AG10803 (cell line): Measurements from ENCODE around the gene PTPRE.

Experiments used
- DNase-seq: peaks from one replicate; pipeline ENCODE4 v3.0.0; 2010; ENCODE audit warnings: low read depth
- H3K4me3 ChIP-seq: 2 replicates; pipeline ENCODE4 v1.5.1; 2011; ENCODE audit warnings: mild to moderate bottlenecking, low read length, control low read depth
- TF ChIP-seq, protein P1 (sequence below): conservative IDR thresholded peaks from 2 replicates; pipeline ENCODE4 v1.5.1; 2011; ENCODE audit warnings: mild to moderate bottlenecking, low read length, control low read depth, inconsistent platforms

The PTPRE gene

DNA sequence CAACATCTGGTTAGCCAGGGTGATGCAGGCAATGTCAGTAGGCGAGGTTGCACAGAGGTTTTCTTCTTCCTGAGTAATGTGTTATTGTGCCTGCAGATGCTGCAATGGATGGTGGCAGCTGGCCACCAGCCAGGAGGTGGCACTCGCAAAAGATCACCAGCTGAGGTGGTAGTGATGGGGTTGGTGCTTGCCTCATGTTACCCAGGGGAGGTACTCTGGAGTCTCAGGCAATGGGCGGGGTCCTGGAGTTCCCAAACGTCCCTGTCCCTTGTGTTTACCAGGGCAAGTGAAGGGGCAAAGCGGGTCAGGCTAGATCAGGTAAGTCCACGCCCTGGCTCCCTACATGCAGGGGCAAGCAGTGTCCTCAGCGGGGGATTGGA is 35.3 kb upstream of the PTPRE start:
- TF ChIP-seq, protein P1, sequence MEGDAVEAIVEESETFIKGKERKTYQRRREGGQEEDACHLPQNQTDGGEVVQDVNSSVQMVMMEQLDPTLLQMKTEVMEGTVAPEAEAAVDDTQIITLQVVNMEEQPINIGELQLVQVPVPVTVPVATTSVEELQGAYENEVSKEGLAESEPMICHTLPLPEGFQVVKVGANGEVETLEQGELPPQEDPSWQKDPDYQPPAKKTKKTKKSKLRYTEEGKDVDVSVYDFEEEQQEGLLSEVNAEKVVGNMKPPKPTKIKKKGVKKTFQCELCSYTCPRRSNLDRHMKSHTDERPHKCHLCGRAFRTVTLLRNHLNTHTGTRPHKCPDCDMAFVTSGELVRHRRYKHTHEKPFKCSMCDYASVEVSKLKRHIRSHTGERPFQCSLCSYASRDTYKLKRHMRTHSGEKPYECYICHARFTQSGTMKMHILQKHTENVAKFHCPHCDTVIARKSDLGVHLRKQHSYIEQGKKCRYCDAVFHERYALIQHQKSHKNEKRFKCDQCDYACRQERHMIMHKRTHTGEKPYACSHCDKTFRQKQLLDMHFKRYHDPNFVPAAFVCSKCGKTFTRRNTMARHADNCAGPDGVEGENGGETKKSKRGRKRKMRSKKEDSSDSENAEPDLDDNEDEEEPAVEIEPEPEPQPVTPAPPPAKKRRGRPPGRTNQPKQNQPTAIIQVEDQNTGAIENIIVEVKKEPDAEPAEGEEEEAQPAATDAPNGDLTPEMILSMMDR = no peak
- no peak for DNase-seq
- H3K4me3 ChIP-seq = no peak overlapping the region

DNA sequence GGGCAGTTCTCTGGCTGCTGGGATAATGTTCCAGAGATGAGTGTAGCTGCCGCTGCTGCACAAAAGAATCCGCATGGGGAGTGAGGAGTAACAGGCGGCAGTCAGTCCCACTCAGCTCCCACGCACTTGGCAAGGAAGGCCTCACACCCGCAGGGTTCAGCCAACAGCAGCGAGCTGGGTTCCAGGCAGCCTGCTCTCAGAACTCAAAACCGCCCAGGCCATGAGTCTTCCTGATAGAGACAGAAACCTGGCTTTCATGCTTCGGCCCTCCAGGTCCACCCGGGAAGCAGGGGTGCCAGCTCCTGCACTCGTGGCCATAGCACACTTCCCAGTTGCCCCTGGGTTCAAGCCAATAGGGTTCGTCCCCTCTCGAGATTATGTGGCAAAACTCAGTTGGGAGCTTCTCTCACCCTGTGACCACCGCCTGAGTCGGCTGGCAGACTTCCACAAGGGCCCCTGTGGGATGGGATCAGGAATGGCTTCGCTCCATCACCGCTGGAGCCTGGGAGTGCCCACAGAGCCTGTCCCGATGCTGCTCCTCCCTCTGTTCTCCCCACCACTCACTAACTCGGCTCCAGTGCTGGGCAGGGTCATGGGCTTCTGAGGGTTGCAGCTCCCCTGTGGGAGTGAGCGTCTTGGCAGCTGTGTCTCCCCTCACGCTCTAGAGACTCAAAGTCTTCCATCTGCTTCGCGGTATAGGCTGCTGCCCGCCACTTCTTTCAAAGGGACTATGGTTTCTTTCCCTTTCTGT is 34.7 kb upstream of the PTPRE start:
- no peak overlapping the region for H3K4me3 ChIP-seq
- TF ChIP-seq, protein P1 = no peak
- no peak for DNase-seq

DNA sequence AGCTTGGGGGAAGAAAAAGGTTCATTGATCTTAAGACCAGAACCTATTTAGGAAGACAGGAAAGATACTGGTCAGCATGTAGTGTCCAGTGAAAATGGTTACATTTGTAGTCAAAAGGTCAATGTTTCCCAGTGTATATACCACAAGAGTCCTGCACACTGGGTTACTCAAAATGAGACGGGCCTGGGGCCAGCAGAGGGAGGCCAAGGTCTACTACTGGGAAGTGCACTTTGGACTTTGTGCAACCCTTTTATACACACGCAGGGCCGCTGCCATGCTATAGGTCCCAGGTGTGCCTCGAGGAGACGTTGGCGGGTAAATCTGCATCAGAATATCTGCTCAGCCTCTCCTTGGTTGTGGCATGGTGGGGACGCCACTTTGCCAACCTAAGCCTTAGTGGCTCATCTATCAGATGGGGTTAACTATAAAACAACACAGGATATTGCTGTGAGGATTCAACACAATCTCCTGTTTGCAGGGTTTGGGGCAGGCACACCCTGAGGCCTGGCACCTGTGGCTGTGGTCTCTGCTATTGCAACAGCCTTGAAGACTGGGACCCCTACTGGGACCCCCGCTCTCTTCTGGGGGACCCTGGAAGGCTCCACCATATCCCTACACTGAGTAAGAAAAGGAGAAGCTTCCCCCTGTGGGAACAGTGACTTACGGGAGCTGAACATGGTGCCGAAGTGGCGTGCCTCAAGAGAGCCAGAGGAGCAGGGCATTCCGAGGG is 33.9 kb upstream of the PTPRE start:
- H3K4me3 ChIP-seq = no peak overlapping the region
- TF ChIP-seq, protein P1 = no peak
- DNase-seq = no peak

DNA sequence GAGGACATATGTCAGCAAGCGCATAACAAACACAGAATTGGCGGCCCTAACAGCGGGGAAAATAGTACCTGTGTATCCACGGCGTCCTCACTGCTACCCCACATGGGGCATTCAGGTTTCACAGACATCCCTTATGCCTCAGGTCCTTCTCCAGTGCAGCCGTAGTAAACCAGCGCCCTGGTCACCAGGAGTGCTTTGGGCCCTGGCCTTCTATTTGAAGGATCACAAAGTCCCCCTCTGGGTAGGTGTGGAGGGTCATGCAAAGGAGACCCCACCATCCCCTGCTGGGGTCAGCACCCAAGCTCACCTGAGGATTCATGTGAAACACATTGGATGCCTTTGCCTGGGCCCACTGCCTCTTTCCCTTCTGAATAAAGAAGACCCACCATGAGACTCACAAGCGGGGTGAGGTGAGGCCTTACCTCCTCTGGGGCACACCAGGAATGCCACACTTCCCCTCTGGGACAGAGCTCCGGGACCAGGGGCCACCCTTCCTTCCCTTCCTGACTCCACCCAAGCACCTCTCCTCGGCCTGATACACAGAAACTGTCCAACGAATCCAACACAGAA is 32.9 kb upstream of the PTPRE start:
- DNase-seq = no peak
- TF ChIP-seq, protein P1 = no peak
- H3K4me3 ChIP-seq = no peak overlapping the region

DNA sequence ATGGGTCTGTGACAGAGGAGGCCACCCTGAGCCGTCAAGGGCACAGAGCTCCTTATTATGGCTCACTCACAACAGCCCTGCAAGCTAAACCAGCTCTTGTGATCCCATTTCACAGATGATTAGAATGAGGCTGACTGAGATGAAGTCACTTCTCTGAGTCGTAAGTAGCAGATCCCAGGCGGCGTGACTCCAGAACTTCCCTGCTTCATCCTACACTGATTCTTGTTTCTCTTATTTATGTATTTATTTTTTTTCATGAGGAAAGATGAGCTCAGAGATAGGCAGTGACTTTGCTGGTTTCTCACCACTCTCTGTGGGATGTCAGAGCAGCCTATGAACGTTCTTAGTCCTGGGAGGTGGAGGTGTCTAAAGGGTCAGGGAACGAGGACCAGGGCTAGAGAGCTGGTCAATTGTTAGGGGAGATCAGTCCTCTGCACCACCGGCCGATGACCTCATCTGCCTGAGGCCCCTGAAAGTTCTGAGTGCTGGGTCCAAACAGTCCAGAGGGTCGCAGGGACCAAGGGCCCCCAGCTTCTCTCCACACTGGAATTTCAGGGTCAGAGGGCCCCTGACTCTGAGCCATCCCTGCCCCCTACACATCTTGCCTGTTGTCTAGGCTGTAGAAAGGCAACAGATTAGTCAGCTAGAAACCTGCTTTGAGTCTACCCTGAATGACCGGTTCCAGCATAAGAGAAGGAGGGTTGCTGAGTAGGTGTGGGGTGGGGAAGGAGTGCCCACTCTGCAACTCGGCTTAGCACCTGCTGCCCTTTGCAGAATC is 32.0 kb upstream of the PTPRE start:
- TF ChIP-seq, protein P1 = no peak
- H3K4me3 ChIP-seq = no peak overlapping the region
- DNase-seq = no peak

DNA sequence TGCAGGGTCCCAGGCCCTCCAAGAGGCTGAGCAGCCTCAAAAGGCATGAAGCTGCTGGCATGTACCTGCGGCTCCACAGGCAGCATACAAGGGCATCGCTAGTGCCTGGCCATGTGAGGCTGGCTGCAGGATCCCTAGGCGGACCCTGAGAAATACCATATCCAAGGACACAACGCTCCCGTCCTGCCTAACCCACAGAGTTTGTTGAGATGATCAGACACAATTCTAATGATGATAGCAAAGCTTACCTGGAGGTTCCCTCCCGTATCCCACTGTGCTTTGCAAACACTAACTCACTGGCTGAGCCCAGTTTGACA is 31.5 kb upstream of the PTPRE start:
- no peak for DNase-seq
- no peak overlapping the region for H3K4me3 ChIP-seq
- TF ChIP-seq, protein P1 = no peak
